Neural progenitor cell (in vitro differentiated cells): ENCODE measurements around the gene SHMT1.

Experiments
- CTCF ChIP-seq: fragments of 200-600 bp; sonication (generic); IDR thresholded peaks from 2 replicates; pipeline ENCODE4 v1.5.1; 2017; ENCODE audit warnings: antibody characterized with exemption, mild to moderate bottlenecking
- EZH2 ChIP-seq: fragments of 200-600 bp; sonication (generic); IDR thresholded peaks from 2 replicates; pipeline ENCODE4 v1.6.1; 2017; ENCODE audit warnings: antibody characterized with exemption, mild to moderate bottlenecking, moderate library complexity
- EZH2phosphoT487 ChIP-seq: fragments of 200-600 bp; sonication (generic); IDR thresholded peaks from 2 replicates; pipeline ENCODE4 v1.6.1; 2017; ENCODE audit warnings: antibody characterized with exemption

GRCh38 chr17:18327093-18327492, 36.3 kb downstream of the SHMT1 start:
- TF ChIP-seq CTCF (no peak), EZH2 (no peak), EZH2phosphoT487 (no peak)
